Trophoblast cell (in vitro differentiated cells and primary cell): ENCODE measurements around the gene FHIT.

Experiments used
- DNase-seq, 2 donors: peaks; one replicate each; pipeline ENCODE4 v3.0.0-alpha.2; 2016
- H2AFZ ChIP-seq: 2 replicates; pipeline ENCODE4 v1.6.1; 2013; ENCODE audit warnings: low read length, moderate library complexity, mild to moderate bottlenecking; ENCODE audit not compliant: insufficient read depth, poor library complexity
- H2AK5ac ChIP-seq: 2 replicates; pipeline ENCODE4 v1.6.1; 2013; ENCODE audit warnings: mild to moderate bottlenecking, low read length
- H2BK120ac ChIP-seq: 2 replicates; pipeline ENCODE4 v1.6.1; 2013; ENCODE audit warnings: low read length, mild to moderate bottlenecking, moderate library complexity; ENCODE audit not compliant: insufficient read depth, poor library complexity
- H2BK12ac ChIP-seq: 2 replicates; pipeline ENCODE4 v1.6.1; 2013; ENCODE audit warnings: mild to moderate bottlenecking, low read length, moderate library complexity
- H2BK5ac ChIP-seq: 2 replicates; pipeline ENCODE4 v1.6.1; 2013; ENCODE audit warnings: low read length, low read depth, moderate library complexity, mild to moderate bottlenecking; ENCODE audit not compliant: poor library complexity
- H3K14ac ChIP-seq: 2 replicates; pipeline ENCODE4 v1.6.1; 2013; ENCODE audit warnings: mild to moderate bottlenecking, low read length
- H3K18ac ChIP-seq: 2 replicates; pipeline ENCODE4 v1.6.1; 2013; ENCODE audit warnings: mild to moderate bottlenecking, low read length
- H3K23ac ChIP-seq: 2 replicates; pipeline ENCODE4 v1.6.1; 2013; ENCODE audit warnings: low read length
- H3K27ac ChIP-seq: 2 replicates; pipeline ENCODE4 v1.5.1; 2013; ENCODE audit warnings: low read depth, mild to moderate bottlenecking, inconsistent platforms, low read length, moderate library complexity
- H3K27me3 ChIP-seq: 2 replicates; pipeline ENCODE4 v1.6.1; 2013; ENCODE audit warnings: inconsistent platforms, mild to moderate bottlenecking, low read length, moderate library complexity; ENCODE audit not compliant: insufficient read depth
- H3K36me3 ChIP-seq, 2 experiments: 1 replicate in 1 of 2; 2 replicates in 1 of 2; pipeline ENCODE4 v1.6.1; 2013; ENCODE audit warnings: low read length in 2 of 2, mild to moderate bottlenecking in 2 of 2, moderate library complexity in 1 of 2; ENCODE audit not compliant: insufficient read depth in 2 of 2, control insufficient read depth in 1 of 2
- H3K4ac ChIP-seq: 2 replicates; pipeline ENCODE4 v1.6.1; 2013; ENCODE audit warnings: low read depth, mild to moderate bottlenecking, low read length, moderate library complexity
- H3K4me1 ChIP-seq, 2 experiments: 1 replicate in 1 of 2; 2 replicates in 1 of 2; pipeline ENCODE4 v1.6.1; 2013; ENCODE audit warnings: low read length in 2 of 2, mild to moderate bottlenecking in 2 of 2, moderate library complexity in 1 of 2; ENCODE audit not compliant: insufficient read depth in 2 of 2, control insufficient read depth in 1 of 2
- H3K4me2 ChIP-seq: 2 replicates; pipeline ENCODE4 v1.6.1; 2013; ENCODE audit warnings: inconsistent platforms, mild to moderate bottlenecking, low read length, moderate library complexity
- H3K4me3 ChIP-seq: 2 replicates; pipeline ENCODE4 v1.5.1; 2013; ENCODE audit warnings: mild to moderate bottlenecking, low read depth, low read length, inconsistent platforms
- H3K79me1 ChIP-seq: one replicate; pipeline ENCODE4 v1.6.1; 2013; ENCODE audit warnings: low read length
- H3K79me2 ChIP-seq: 2 replicates; pipeline ENCODE4 v1.6.1; 2013; ENCODE audit warnings: low read length, mild to moderate bottlenecking; ENCODE audit not compliant: control insufficient read depth, insufficient read depth, poor library complexity
- H3K9ac ChIP-seq: 2 replicates; pipeline ENCODE4 v1.6.1; 2013; ENCODE audit warnings: mild to moderate bottlenecking, low read length
- H3K9me3 ChIP-seq: 2 replicates; pipeline ENCODE4 v1.6.1; 2013; ENCODE audit warnings: low read depth, mild to moderate bottlenecking, control low read depth, inconsistent platforms, low read length; ENCODE audit not compliant: insufficient read depth
- H4K12ac ChIP-seq: 2 replicates; pipeline ENCODE4 v1.6.1; 2013; ENCODE audit warnings: low read depth, mild to moderate bottlenecking, low read length, moderate library complexity
- H4K8ac ChIP-seq: 2 replicates; pipeline ENCODE4 v1.6.1; 2013; ENCODE audit warnings: low read depth, mild to moderate bottlenecking, low read length, moderate library complexity
- H4K91ac ChIP-seq: one replicate; pipeline ENCODE4 v1.6.1; 2013; ENCODE audit warnings: low read depth, mild to moderate bottlenecking, low read length, moderate library complexity
- WGBS: extraction: QIAGEN DNeasy Blood & Tissue Kit; methylation state at CpG from one replicate; pipeline ENCODE4 v1.1.7; 2013; ENCODE audit warnings: missing lambda C conversion rate; ENCODE audit not compliant: insufficient read length, insufficient coverage; ENCODE audit errors: extremely low coverage; 5-methylcytosine and 5-hydroxymethylcytosine counted together

Gene FHIT

DNA sequence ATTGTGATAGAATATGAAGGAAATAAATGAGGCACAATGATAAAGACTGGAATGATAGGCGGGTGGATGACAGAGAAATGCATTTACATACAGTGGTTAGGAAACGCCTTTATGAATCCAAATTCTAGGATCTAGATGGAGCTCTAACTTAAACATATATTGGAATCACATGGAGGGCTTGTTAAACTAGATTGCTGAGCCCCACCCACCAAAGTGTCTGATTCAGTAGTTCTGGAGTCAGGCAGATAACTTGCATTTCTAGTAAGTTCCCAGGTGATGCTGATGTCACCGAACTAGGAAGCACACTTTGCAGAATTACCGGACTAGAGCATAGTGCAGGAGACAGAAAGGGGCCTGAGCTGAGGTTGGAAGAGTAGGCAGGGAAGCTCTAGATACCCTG is 837.2 kb downstream of the FHIT start:
- no peaks in the 10 kb centered on the region for H3K9me3 ChIP-seq
- H2BK5ac ChIP-seq: no peak overlapping the region
- no peak overlapping the region for H2BK120ac ChIP-seq
- H3K36me3 ChIP-seq: no peaks in the 10 kb centered on the region
- H4K8ac ChIP-seq: no peak overlapping the region
- H2AFZ ChIP-seq: no peak overlapping the region
- H3K14ac ChIP-seq: no peak overlapping the region
- no peak overlapping the region for H3K23ac ChIP-seq
- no peak overlapping the region for H4K12ac ChIP-seq
- H3K18ac ChIP-seq: no peak overlapping the region
- H2AK5ac ChIP-seq: no peak overlapping the region
- no peak overlapping the region for H3K4me2 ChIP-seq
- no peaks in the 10 kb centered on the region for H3K27me3 ChIP-seq
- no peaks in the 10 kb centered on the region for H3K79me2 ChIP-seq
- H3K9ac ChIP-seq: no peak overlapping the region
- H3K4me3 ChIP-seq: no peak overlapping the region
- H4K91ac ChIP-seq: no peak overlapping the region
- no peaks in the 10 kb centered on the region for H3K4me1 ChIP-seq
- H3K79me1 ChIP-seq: no peaks in the 10 kb centered on the region
- WGBS: no CpG with 5 or more reads among the region's 4 CpGs
- no peak overlapping the region for H3K27ac ChIP-seq
- H3K4ac ChIP-seq: no peak overlapping the region
- no peak for DNase-seq
- H2BK12ac ChIP-seq: no peak overlapping the region

DNA sequence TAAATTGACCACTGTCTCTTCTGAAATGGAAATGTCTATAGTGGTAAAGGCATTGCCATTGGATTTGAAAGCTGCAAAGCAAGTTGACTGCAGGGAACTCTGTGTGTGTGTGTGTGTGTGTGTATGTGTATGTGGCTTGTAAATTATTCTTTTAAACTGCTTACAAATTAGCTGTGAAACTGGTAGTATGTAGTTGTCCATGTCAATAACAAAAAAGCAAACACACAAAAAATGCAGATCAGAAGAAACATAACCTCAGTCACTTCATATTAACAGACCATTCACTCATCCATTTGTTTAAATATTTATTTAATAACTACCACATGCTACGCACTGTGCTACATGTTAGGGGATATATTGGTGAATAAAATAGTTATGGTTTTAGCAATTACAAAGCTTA is 837.7 kb downstream of the FHIT start:
- Histone ChIP-seq H3K27me3 (no peaks in the 10 kb centered on the region), H3K9ac (no peak overlapping the region), H2BK5ac (no peak overlapping the region), H3K9me3 (no peaks in the 10 kb centered on the region), H4K8ac (no peak overlapping the region), H2AFZ (no peak overlapping the region), H3K79me2 (no peaks in the 10 kb centered on the region), H3K23ac (no peak overlapping the region), H3K4ac (no peak overlapping the region), H3K18ac (no peak overlapping the region), H3K36me3 (no peaks in the 10 kb centered on the region), H3K27ac (no peak overlapping the region), H3K4me1 (no peaks in the 10 kb centered on the region), H2BK12ac (no peak overlapping the region), H3K4me3 (no peak overlapping the region), H3K4me2 (no peak overlapping the region), H3K79me1 (no peaks in the 10 kb centered on the region), H3K14ac (no peak overlapping the region), H2BK120ac (no peak overlapping the region), H4K12ac (no peak overlapping the region), H4K91ac (no peak overlapping the region), H2AK5ac (no peak overlapping the region)
- no CpG with 5 or more reads among the region's 1 CpG for WGBS
- no peak for DNase-seq

DNA sequence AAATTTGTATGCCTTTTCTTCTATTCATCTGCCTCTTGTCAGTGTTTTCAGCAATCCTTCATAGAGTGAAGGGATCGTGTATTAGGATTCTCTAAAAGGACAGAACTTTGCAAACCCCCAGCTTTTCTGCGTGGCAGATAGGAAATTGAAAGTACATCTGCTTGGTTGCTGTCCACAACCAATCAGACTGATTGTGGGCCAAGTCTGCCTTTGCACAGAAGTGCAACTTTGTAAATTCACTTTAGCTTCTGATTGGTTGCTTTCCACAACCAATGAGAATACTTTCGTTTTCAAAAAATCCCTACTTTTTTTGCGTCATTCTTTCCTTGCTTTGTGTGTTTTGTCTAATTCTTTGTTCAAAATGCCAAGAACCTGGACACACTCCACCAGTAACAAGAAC is 847.4 kb downstream of the FHIT start:
- Histone ChIP-seq H3K9ac (no peak overlapping the region), H3K36me3 (no peaks in the 10 kb centered on the region), H4K8ac (no peak overlapping the region), H3K27ac (no peak overlapping the region), H3K4me3 (no peak overlapping the region), H3K4ac (no peak overlapping the region), H4K12ac (no peak overlapping the region), H3K27me3 (no peaks in the 10 kb centered on the region), H4K91ac (no peak overlapping the region), H3K4me2 (no peak overlapping the region), H3K79me1 (no peaks in the 10 kb centered on the region), H2AFZ (no peak overlapping the region), H2BK120ac (no peak overlapping the region), H2BK12ac (no peak overlapping the region), H3K14ac (no peak overlapping the region), H2AK5ac (no peak overlapping the region), H3K4me1 (no peaks in the 10 kb centered on the region), H2BK5ac (no peak overlapping the region), H3K9me3 (no peaks in the 10 kb centered on the region), H3K23ac (no peak overlapping the region), H3K18ac (no peak overlapping the region), H3K79me2 (no peaks in the 10 kb centered on the region)
- no peak for DNase-seq
- WGBS: no CpG with 5 or more reads among the region's 4 CpGs

- no peak overlapping the region for H3K14ac ChIP-seq
- DNase-seq: no peak
- no peak overlapping the region for H3K18ac ChIP-seq
- no peak overlapping the region for H4K12ac ChIP-seq
- no peak overlapping the region for H2AFZ ChIP-seq
- H3K4ac ChIP-seq: no peak overlapping the region
- no peak overlapping the region for H2BK120ac ChIP-seq
- no peak overlapping the region for H3K27ac ChIP-seq
- H3K36me3 ChIP-seq: no peaks in the 10 kb centered on the region
- H3K4me2 ChIP-seq: no peak overlapping the region
- H3K27me3 ChIP-seq: no peaks in the 10 kb centered on the region
- no peak overlapping the region for H2BK5ac ChIP-seq
- H4K91ac ChIP-seq: no peak overlapping the region
- no peak overlapping the region for H2BK12ac ChIP-seq
- no peak overlapping the region for H3K23ac ChIP-seq
- no CpG with 5 or more reads among the region's 2 CpGs for WGBS
- H3K79me2 ChIP-seq: no peaks in the 10 kb centered on the region
- H4K8ac ChIP-seq: no peak overlapping the region
- no peak overlapping the region for H3K9ac ChIP-seq
- no peak overlapping the region for H2AK5ac ChIP-seq
- H3K4me3 ChIP-seq: no peak overlapping the region
- H3K4me1 ChIP-seq: no peaks in the 10 kb centered on the region
- no peaks in the 10 kb centered on the region for H3K9me3 ChIP-seq
- H3K79me1 ChIP-seq: no peaks in the 10 kb centered on the region
Measured at GRCh38 chr3:60402931-60403330, 848.3 kb downstream of the FHIT start.
